ENCODE measurements around the gene INHBE.

INHBE gene

DNA sequence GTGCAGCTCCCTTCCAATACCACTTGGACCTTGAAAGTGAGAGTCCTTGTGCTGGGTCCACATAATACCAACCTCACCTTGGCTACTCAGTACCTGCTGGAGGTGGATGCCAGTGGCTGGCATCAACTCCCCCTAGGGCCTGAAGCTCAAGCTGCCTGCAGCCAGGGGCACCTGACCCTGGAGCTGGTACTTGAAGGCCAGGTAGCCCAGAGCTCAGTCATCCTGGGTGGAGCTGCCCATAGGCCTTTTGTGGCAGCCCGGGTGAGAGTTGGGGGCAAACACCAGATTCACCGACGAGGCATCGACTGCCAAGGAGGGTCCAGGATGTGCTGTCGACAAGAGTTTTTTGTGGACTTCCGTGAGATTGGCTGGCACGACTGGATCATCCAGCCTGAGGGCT lies 5.7 kb upstream of the INHBE start:
- Histone ChIP-seq H3K4me3 (no peak overlapping the region), H3K27me3 (no peaks in the 10 kb centered on the region), H3K9me3 (replicated peaks in 1 of 11) (no peaks in the 10 kb centered on the region), H3K4me1 (peaks cover 30 to 39% (median 34%) of the 10 kb centered on the region in 10 experiments), H4K20me1 (no peaks in the 10 kb centered on the region), H3K27ac (no peak overlapping the region), H3K4me2 (no peak overlapping the region), H3K36me3 (no peaks in the 10 kb centered on the region), H3K9ac (no peak overlapping the region)
- TF ChIP-seq Cebpa-rat (IDR thresholded peaks at IDR 0.05): no peak

DNA sequence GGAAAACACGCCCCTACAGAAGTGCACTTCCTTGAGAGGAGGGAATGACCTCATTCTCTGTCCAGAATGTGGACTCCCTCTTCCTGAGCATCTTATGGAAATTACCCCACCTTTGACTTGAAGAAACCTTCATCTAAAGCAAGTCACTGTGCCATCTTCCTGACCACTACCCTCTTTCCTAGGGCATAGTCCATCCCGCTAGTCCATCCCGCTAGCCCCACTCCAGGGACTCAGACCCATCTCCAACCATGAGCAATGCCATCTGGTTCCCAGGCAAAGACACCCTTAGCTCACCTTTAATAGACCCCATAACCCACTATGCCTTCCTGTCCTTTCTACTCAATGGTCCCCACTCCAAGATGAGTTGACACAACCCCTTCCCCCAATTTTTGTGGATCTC lies 5.0 kb upstream of the INHBE start:
- no peak overlapping the region for H3K4me2 ChIP-seq

DNA sequence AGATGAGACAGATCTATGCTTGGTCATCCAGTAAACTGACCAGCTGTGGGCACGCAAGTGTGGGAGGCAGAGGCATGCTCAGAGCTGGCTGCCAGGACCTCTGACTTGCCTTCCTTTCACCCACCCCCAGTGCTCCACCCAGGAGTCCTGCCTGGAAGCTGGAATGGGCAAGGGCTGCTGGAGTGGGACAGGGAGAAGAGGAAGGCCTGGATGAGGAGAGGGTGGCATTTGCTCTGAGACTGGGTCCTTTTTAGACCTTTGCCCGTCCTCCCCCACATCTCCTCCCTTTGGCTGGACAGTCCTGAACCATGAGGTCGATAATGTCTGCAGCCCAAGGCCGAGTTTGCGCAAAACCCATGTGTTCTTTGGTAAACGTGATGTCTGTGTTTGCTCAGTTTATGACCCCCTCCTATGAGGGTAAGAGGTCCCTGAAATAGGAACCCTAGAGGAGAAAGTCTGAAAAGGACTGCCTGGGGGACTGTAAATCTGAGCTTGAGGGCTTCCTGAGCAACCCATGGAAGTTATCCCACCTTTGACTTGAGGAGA lies 3.8 kb upstream of the INHBE start:
- no peak overlapping the region for H3K4me3 ChIP-seq
- H3K27me3 ChIP-seq: no peaks in the 10 kb centered on the region
- H3K9ac ChIP-seq: peak overlapping the region in 1 of 11 experiments; percentile 51; a peak in 1 of 22 replicates
- peaks cover 42 to 55% (median 53%) of the 10 kb centered on the region in 10 experiments for H3K4me1 ChIP-seq
- peak overlapping the region in 3 of 11 experiments; percentile 25 to 74 (median 49); a peak in 2 of 22 replicates for H3K27ac ChIP-seq
- H3K36me3 ChIP-seq: no peaks in the 10 kb centered on the region
- H4K20me1 ChIP-seq: no peaks in the 10 kb centered on the region
- H3K9me3 ChIP-seq (replicated peaks in 1 of 11): no peaks in the 10 kb centered on the region
- peak overlapping the region; percentile 67 to 89 (median 81); a peak in 21 of 22 replicates for H3K4me2 ChIP-seq
- TF ChIP-seq Cebpa-rat (IDR thresholded peaks at IDR 0.05): no peak

More for the DNA sequence above, 5.0 kb upstream of the INHBE start:
- H3K9ac ChIP-seq: no peak overlapping the region
- no peaks in the 10 kb centered on the region for H3K27me3 ChIP-seq
- no peaks in the 10 kb centered on the region for H4K20me1 ChIP-seq
- no peaks in the 10 kb centered on the region for H3K36me3 ChIP-seq
- H3K4me1 ChIP-seq: peaks cover 37 to 42% (median 40%) of the 10 kb centered on the region in 10 experiments
- no peaks in the 10 kb centered on the region for H3K9me3 ChIP-seq (replicated peaks in 1 of 11)
- no peak overlapping the region for H3K4me3 ChIP-seq
- no peak for TF ChIP-seq Cebpa-rat (IDR thresholded peaks at IDR 0.05)
- H3K27ac ChIP-seq: no peak overlapping the region

DNA sequence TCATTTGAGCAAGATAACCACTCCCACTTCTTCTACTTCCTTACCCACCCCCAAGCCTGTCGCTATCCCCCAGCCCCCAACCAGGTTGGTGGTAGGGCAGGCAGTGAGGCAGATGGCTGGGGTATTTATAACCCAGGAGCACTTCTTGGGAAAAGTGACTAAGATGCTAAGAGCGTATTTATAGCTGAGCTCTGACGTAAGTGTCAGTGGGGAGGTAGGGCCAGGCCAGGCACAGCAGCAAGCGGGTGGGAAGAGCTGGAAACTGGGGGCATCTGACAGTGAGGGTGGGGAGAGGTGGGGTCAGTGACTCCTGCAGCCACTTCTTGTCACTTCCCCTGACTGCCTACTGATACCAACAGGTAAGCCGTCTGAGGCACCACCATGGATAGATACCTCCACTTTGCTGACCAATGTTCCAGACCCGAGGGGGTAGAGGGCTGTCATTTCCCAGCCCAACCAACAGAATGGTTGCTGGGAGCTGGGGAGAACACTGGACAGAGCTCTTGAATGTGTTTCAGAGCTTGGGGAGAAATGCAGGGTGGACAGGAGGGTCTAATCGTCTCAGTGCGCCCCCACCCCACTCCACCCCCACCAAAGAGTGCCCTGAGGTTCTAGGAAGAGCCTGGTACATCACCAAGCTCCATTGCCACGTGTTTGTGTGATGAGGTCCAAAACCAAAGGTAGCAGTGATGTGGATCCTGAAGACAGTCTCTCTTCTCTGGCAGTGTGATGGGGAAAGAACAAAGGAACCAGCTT lies 2.7 kb upstream of the INHBE start:
- peak overlapping the region in 9 of 11 experiments; percentile 27 to 74 (median 54); a peak in 18 of 22 replicates for H3K27ac ChIP-seq
- H3K27me3 ChIP-seq: no peaks in the 10 kb centered on the region
- H3K4me1 ChIP-seq: peaks cover 44 to 63% (median 59%) of the 10 kb centered on the region in 10 experiments
- H3K4me2 ChIP-seq: peak overlapping the region; percentile 67 to 89 (median 81)
- no peak overlapping the region for H3K4me3 ChIP-seq
- no peaks in the 10 kb centered on the region for H3K9me3 ChIP-seq (replicated peaks in 1 of 11)
- no peak for TF ChIP-seq Cebpa-rat (IDR thresholded peaks at IDR 0.05)
- no peaks in the 10 kb centered on the region for H4K20me1 ChIP-seq
- no peaks in the 10 kb centered on the region for H3K36me3 ChIP-seq
- H3K9ac ChIP-seq: peak overlapping the region in 9 of 11 experiments; percentile 3 to 66 (median 28); a peak in 12 of 22 replicates

DNA sequence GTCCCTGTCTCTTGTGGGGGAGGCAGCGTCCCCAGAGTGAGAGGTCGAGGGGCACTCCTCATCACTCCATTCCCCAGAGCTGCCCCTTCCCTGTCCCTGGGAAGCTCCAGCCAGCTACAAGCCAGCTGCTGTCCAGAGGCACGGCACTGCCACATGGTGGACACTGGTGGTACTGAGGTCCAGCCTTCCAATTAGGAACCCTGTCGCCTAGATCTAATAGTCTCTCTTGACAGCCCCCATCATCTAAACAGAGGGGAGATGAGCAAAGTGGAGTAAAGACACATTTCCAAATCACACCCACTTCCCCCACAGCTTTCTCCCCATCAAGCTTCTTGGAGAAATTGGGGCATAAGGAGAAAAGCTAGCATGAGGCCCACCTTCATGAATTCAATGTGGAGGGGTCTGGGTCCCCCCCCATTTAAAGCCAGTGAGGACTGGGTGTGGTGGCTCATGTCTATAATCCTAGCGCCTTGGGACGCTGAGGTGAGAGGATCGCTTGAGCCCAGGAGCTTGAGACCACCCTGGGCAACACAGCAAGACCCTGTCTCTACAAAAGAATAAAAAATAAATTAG lies 2.1 kb upstream of the INHBE start:
- H3K27ac ChIP-seq: peak overlapping the region in 8 of 11 experiments; percentile 27 to 74 (median 60); a peak in 15 of 22 replicates
- H3K4me2 ChIP-seq: peak overlapping the region; percentile 67 to 89 (median 81)
- no peaks in the 10 kb centered on the region for H4K20me1 ChIP-seq
- no peak overlapping the region for H3K4me3 ChIP-seq
- no peaks in the 10 kb centered on the region for H3K36me3 ChIP-seq
- H3K4me1 ChIP-seq: peaks cover 50 to 68% (median 66%) of the 10 kb centered on the region in 10 experiments
- TF ChIP-seq Cebpa-rat (IDR thresholded peaks at IDR 0.05): no peak
- no peaks in the 10 kb centered on the region for H3K9me3 ChIP-seq (replicated peaks in 1 of 11)
- H3K9ac ChIP-seq: peak overlapping the region in 8 of 11 experiments; percentile 9 to 66 (median 40); a peak in 11 of 22 replicates
- H3K27me3 ChIP-seq: no peaks in the 10 kb centered on the region

DNA sequence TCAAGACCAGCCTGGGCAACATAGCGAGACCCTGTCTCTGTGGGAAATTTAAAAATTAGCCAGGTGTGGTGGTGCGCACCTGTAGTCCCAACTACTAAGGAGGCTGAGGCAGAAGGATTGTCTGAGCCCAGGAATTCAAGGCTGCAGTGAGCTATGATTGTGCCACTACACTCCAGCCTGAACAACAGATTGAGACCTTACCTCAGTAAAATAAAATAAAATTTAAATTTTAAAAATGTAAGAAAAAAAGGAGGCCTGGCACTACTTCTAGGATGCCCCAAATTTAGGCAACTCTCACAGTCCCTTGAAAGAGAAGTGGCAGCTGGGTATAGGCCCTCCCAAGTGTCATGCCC lies 918 bp upstream of the INHBE start:
- H3K4me2 ChIP-seq: peak overlapping the region; percentile 45 to 89 (median 75)

DNA sequence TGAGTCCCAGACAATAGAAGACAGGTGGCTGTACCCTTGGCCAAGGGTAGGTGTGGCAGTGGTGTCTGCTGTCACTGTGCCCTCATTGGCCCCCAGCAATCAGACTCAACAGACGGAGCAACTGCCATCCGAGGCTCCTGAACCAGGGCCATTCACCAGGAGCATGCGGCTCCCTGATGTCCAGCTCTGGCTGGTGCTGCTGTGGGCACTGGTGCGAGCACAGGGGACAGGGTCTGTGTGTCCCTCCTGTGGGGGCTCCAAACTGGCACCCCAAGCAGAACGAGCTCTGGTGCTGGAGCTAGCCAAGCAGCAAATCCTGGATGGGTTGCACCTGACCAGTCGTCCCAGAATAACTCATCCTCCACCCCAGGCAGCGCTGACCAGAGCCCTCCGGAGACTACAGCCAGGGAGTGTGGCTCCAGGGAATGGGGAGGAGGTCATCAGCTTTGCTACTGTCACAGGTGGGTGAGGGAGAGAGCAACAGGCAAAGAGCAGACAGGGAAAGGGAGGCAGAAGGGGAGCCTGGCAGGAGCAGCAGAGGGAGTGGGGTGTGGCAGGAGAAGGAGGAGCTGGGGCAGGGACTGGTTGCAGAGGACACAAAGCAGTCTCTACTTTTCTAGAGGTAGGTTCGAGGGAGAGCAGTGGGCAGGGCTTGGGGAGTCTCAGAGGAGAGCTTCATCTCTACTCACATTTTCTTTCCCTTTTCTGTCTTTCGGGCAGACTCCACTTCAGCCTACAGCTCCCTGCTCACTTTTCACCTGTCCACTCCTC lies 452 bp downstream of the INHBE start:
- peaks cover 61 to 83% (median 79%) of the 10 kb centered on the region in 10 experiments for H3K4me1 ChIP-seq
- H3K9ac ChIP-seq: peak overlapping the region in 7 of 11 experiments; percentile 1 to 66 (median 42); a peak in 10 of 22 replicates
- no peaks in the 10 kb centered on the region for H3K36me3 ChIP-seq
- H3K27me3 ChIP-seq: peaks cover 0 to 6% (median 5%) of the 10 kb centered on the region in 11 experiments; a peak in 17 of 22 replicates
- H3K27ac ChIP-seq: peak overlapping the region in 6 of 11 experiments; percentile 3 to 74 (median 54); a peak in 10 of 22 replicates
- TF ChIP-seq Cebpa-rat (IDR thresholded peaks at IDR 0.05): no peak
- H3K9me3 ChIP-seq (replicated peaks in 1 of 11): no peaks in the 10 kb centered on the region
- H4K20me1 ChIP-seq: peaks cover 0 to 3% (median 0%) of the 10 kb centered on the region in 11 experiments; a peak in 3 of 22 replicates
- H3K4me3 ChIP-seq: peak overlapping the region in 3 of 10 experiments; percentile 7 to 39 (median 37); a peak in 2 of 20 replicates
- peak overlapping the region; percentile 53 to 89 (median 75) for H3K4me2 ChIP-seq

More for the DNA sequence above, 918 bp upstream of the INHBE start:
- peak overlapping the region in 8 of 11 experiments; percentile 12 to 74 (median 53); a peak in 12 of 22 replicates for H3K27ac ChIP-seq
- no peaks in the 10 kb centered on the region for H4K20me1 ChIP-seq
- no peak overlapping the region for H3K4me3 ChIP-seq
- peaks cover 58 to 78% (median 74%) of the 10 kb centered on the region in 10 experiments for H3K4me1 ChIP-seq
- H3K36me3 ChIP-seq: no peaks in the 10 kb centered on the region
- H3K27me3 ChIP-seq: no peaks in the 10 kb centered on the region
- peak overlapping the region in 8 of 11 experiments; percentile 30 to 62 (median 50); a peak in 11 of 22 replicates for H3K9ac ChIP-seq
- TF ChIP-seq Cebpa-rat (IDR thresholded peaks at IDR 0.05): no peak; a peak in 1 of 22 replicates
- H3K9me3 ChIP-seq (replicated peaks in 1 of 11): no peaks in the 10 kb centered on the region

DNA sequence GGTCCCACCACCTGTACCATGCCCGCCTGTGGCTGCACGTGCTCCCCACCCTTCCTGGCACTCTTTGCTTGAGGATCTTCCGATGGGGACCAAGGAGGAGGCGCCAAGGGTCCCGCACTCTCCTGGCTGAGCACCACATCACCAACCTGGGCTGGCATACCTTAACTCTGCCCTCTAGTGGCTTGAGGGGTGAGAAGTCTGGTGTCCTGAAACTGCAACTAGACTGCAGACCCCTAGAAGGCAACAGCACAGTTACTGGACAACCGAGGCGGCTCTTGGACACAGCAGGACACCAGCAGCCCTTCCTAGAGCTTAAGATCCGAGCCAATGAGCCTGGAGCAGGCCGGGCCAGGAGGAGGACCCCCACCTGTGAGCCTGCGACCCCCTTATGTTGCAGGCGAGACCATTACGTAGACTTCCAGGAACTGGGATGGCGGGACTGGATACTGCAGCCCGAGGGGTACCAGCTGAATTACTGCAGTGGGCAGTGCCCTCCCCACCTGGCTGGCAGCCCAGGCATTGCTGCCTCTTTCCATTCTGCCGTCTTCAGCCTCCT lies 1.1 kb downstream of the INHBE start:
- Histone ChIP-seq H3K9ac (peak overlapping the region in 6 of 11 experiments; percentile 1 to 66 (median 51); a peak in 8 of 22 replicates), H3K27me3 (peaks cover 5 to 13% (median 12%) of the 10 kb centered on the region in 11 experiments), H3K4me1 (peaks cover 65 to 86% (median 83%) of the 10 kb centered on the region in 10 experiments), H3K4me3 (peak overlapping the region in 3 of 10 experiments; percentile 7 to 39 (median 37); a peak in 2 of 20 replicates), H3K27ac (peak overlapping the region in 4 of 11 experiments; percentile 41 to 74 (median 70); a peak in 7 of 22 replicates), H4K20me1 (peaks cover 0 to 9% (median 0%) of the 10 kb centered on the region in 11 experiments; a peak in 4 of 22 replicates), H3K4me2 (peak overlapping the region; percentile 53 to 89 (median 75)), H3K9me3 (replicated peaks in 1 of 11) (no peaks in the 10 kb centered on the region), H3K36me3 (no peaks in the 10 kb centered on the region)
- no peak for TF ChIP-seq Cebpa-rat (IDR thresholded peaks at IDR 0.05)
